Astrocyte of the spinal cord (primary cell): ENCODE data around the gene REL.

Experiments
- DNase-seq: peaks from one replicate; pipeline ENCODE4 v3.0.0; 2011; ENCODE audit warnings: low read depth, low spot score
- H3K4me3 ChIP-seq: 2 replicates; pipeline ENCODE4 v1.5.1; 2011; ENCODE audit warnings: low read depth, mild to moderate bottlenecking, low read length, moderate library complexity
- in situ Hi-C: cut with HindIII; loops from 2 replicates; pipeline ENCODE4 v1.10.0; 2017; ENCODE audit warnings: low sequenced_read_pairs
- TF ChIP-seq, protein P1 (sequence below): IDR thresholded peaks from 2 replicates; pipeline ENCODE4 v1.5.1; 2012; ENCODE audit warnings: low read depth, mild to moderate bottlenecking, low read length, inconsistent platforms

REL gene

DNA sequence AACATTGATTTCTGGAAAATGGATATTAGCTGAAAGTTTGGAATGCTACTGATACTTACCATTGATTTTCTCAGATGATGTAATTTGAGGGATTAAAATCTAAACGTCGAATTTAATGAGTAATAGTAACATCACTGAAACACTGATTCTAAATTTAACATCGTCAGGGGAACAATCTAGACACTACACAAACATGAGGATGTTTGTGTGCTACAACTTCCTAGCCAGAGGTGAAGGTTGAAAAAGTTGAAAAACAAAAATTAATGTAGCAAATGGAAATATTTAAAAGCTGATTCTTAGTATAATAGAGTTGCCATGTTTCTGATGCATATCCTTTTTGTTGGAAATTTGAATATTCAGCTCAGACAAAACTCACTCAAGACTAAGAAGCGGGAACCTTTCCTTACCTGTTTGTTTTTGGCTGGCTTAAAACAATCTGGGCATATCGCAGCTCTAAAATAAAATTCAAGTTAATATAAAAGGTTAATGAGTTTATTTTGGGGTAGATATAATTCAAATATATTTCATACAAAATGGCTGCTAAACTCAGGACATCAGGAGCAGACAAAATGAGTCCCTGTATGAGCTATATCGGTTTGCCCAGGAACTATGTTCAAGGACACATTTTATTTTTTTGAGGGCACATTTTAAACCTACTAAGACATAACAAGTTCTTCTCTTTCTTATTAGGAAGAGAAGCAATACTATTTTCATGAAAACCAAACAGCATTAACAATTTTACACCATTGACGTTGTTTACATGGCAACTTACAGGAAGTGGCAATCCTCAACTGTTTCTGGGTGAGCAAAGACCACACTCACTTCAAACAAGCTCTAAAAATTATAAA lies 83.5 kb downstream of the REL start:
- TF ChIP-seq, protein P1, sequence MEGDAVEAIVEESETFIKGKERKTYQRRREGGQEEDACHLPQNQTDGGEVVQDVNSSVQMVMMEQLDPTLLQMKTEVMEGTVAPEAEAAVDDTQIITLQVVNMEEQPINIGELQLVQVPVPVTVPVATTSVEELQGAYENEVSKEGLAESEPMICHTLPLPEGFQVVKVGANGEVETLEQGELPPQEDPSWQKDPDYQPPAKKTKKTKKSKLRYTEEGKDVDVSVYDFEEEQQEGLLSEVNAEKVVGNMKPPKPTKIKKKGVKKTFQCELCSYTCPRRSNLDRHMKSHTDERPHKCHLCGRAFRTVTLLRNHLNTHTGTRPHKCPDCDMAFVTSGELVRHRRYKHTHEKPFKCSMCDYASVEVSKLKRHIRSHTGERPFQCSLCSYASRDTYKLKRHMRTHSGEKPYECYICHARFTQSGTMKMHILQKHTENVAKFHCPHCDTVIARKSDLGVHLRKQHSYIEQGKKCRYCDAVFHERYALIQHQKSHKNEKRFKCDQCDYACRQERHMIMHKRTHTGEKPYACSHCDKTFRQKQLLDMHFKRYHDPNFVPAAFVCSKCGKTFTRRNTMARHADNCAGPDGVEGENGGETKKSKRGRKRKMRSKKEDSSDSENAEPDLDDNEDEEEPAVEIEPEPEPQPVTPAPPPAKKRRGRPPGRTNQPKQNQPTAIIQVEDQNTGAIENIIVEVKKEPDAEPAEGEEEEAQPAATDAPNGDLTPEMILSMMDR, result no peak
- no peak overlapping the region for H3K4me3 ChIP-seq
- in situ Hi-C loops, result no loop called here
- DNase-seq, result no peak

DNA sequence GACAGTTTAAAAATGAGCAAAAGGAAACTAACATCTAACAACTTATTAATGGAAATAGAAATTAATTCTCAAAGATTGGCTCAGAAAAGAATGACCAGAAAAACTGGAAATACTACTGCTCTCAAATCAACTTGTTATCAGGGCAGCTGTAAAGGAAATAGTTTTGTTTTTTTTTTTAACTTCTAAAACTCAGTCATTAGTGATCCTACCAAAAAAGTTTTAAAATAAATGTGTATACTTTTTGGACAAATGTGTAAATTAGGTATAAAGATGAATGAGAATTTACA lies 84.1 kb downstream of the REL start:
- DNase-seq, result no peak
- no peak overlapping the region for H3K4me3 ChIP-seq
- in situ Hi-C loops, result no loop called here
- TF ChIP-seq, protein P1, result no peak

DNA sequence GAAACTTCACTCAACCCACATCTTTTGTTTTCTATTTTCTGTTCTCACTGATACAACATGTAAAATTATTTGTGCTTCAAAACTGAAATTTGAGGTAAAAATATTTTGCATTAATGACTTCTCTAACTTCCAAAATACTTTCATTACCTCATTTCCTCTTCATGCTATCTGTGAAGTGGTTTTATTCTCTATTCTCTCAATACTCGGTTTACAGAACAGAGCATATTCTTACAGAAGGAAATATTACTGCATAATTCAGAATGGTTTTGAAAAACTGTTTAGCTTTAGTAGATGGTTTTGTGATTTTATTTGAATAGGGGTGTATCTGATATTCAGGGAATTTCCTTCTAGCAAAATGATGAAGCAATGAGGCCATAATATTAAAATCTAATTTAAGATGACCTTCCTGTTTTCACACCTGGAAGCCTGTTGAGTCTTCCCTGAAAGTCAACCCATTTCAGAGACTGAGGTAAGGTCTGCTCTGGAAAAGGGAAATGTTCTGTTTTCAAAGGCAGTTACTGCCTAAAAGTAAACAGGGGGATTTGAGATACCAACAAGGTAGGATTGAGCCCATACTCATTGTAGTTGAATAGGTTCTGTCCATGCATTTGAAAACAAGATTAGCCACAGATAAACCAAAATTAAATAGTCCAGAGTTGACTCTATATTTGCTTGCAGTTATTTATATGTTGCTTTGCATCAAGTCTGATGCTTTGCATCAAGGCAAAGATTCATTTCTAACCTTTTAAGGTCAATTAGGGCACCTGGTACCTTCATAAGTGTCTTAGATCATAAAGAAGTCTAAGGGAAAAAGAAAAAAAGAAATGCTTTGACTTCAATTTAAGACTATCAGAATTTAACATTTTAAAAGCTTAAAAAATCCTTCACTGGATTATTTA lies 85.4 kb downstream of the REL start:
- TF ChIP-seq, protein P1, result no peak
- DNase-seq, result no peak
- in situ Hi-C loops, result no loop called here
- no peak overlapping the region for H3K4me3 ChIP-seq

DNA sequence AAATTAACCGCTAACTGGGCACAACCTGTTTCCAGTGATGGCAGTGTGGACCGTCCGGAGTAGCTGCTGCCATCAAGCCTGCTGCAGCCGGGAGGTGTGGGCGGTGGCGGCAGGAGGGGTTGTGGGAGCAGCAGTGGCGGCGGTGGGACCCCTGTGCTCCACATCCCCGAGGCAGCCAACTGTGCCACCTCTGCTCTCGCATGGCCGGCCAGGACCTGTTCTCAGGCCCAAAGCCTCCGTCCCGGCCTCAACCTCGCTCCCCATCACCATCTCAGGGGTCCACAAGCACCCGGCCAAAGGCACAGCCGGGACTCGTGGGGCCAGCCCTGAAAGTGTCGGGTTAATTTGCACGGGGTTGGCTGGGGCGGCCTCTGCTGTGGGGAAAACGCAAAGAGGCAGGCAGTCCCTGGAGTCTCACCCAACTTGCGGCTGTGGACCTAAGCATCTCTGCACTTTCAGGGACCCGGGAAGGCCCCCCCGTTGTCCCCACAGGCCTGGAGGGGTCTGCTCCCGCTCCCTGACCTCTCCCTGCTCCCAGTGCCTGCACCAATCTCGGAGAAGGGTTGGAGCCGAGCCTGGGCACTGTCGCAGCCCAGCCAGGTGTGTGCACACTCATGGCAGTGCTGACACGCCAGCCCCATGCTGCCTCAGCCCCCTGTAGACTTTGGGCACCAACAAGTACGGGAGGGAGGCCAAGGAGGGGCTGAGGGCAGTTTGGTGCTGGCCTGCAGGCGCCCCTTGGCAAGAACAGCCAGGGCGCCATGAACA lies 91.7 kb downstream of the REL start:
- in situ Hi-C loops, result no loop called here
- H3K4me3 ChIP-seq, result no peak overlapping the region
- DNase-seq, result no peak
- TF ChIP-seq, protein P1, result no peak

DNA sequence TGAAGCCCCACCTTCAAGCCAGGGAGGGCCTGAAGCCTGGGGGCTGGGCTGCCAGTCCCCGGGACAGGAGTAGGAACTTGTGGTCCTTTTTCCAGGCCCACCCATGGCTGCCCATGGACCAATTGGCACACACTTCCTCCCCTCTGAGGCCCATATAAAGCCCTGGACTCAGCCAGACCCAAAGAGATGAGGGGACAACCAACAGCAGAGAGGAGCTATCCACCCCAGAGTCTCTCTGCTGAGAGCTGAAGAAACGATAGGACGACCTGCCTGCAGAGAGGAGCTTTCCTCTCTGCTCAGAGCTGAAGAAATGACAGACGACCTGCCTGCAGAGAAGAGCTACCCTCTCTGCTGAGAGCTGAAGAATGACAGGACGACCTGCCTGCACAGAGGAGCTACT lies 92.3 kb downstream of the REL start:
- in situ Hi-C loops, result no loop called here
- TF ChIP-seq, protein P1, result no peak
- no peak overlapping the region for H3K4me3 ChIP-seq
- no peak for DNase-seq

DNA sequence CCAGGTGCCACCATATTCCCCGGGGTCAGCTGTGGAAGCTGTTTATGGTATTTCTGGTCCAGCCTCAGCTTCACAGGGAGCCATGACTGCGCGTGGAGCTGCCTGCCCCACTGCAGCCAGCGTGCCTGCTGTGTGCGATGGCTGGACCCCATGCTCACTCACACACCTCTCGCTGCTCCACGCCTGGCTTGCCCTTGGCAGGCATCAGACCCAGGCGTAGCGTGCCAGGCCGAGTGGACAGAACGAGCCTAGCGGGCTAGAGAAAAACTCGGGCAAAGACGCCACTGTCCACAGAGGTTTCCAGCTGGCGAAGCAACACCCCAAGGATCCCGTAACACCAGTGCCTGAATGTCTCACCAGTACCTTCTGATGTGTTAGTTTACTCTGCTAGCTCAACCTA lies 93.3 kb downstream of the REL start:
- TF ChIP-seq, protein P1, result no peak
- in situ Hi-C loops, result no loop called here
- H3K4me3 ChIP-seq, result no peak overlapping the region
- no peak for DNase-seq
